GM19193 (cell line): ENCODE measurements around the gene NLGN3.

Experiments used
- POLR2A ChIP-seq: IDR thresholded peaks from 4 replicates; pipeline ENCODE4 v1.6.1; 2011; ENCODE audit not compliant: insufficient read depth, insufficient read length; ENCODE audit errors: extremely low read depth

The NLGN3 gene

GRCh38 chrX:71111141-71111843 is 33.3 kb upstream of the NLGN3 start, which contains the start of gene IL2RG:
Gene IL2RG, minus strand, starts transcription at chrX:71111577. Its CDS starts 38 bp downstream, at chrX:71111539.
- TF ChIP-seq POLR2A = peak; percentile 86

GRCh38 chrX:71111921-71112431 is 32.7 kb upstream of the NLGN3 start:
- TF ChIP-seq POLR2A = no peak

- TF ChIP-seq POLR2A = no peak
Measured at GRCh38 chrX:71117358-71117757, 27.3 kb upstream of the NLGN3 start.

- TF ChIP-seq POLR2A = peak; percentile 61
Measured at GRCh38 chrX:71118032-71118984, 26.3 kb upstream of the NLGN3 start, which contains the start of gene MED12. Gene MED12, plus strand, starts transcription at chrX:71118596. Its CDS starts 159 bp downstream, at chrX:71118755.

- no peak for TF ChIP-seq POLR2A
Measured at GRCh38 chrX:71118985-71119535, 25.6 kb upstream of the NLGN3 start.

GRCh38 chrX:71128166-71128833 is 16.3 kb upstream of the NLGN3 start:
- TF ChIP-seq POLR2A = no peak

GRCh38 chrX:71128915-71129765 is 15.5 kb upstream of the NLGN3 start:
- TF ChIP-seq POLR2A = no peak

- TF ChIP-seq POLR2A = no peak
Measured at GRCh38 chrX:71131510-71131909, 13.1 kb upstream of the NLGN3 start.

GRCh38 chrX:71140440-71140839 is 4.2 kb upstream of the NLGN3 start:
- TF ChIP-seq POLR2A = no peak

- TF ChIP-seq POLR2A = no peak
Measured at GRCh38 chrX:71143508-71143907, 1.1 kb upstream of the NLGN3 start.

GRCh38 chrX:71147496-71148277 is 3.0 kb downstream of the NLGN3 start:
- no peak for TF ChIP-seq POLR2A

GRCh38 chrX:71148278-71148663 is 3.6 kb downstream of the NLGN3 start:
- TF ChIP-seq POLR2A = no peak

- TF ChIP-seq POLR2A = no peak
Measured at GRCh38 chrX:71151366-71151765, 6.7 kb downstream of the NLGN3 start.
